Cardiac muscle cell (in vitro differentiated cells and primary cell): ENCODE data around the gene EPN2. TPM values are rescaled to one million over a fixed set of nuclear protein-coding genes. Genes with fewer than 3 reads are reported as not detected.

Experiments used
- DNase-seq, 2 donors: peaks; one replicate each; pipeline versions ENCODE4 v3.0.0 to v3.0.0-alpha.2; 2010 to 2017; ENCODE audit warnings: low read depth in 1 of 2, low spot score in 1 of 2
- H3K27ac ChIP-seq: fragments of 200-600 bp; sonication (generic); 2 replicates; pipeline ENCODE4 v1.5.1; 2016
- H3K27me3 ChIP-seq: fragments of 200-600 bp; sonication (generic); 2 replicates; pipeline ENCODE4 v1.6.0; 2016; ENCODE audit warnings: control low read depth
- H3K36me3 ChIP-seq: fragments of 200-600 bp; sonication (generic); 2 replicates; pipeline ENCODE4 v1.5.1; 2016; ENCODE audit warnings: control low read depth
- H3K4me1 ChIP-seq: fragments of 200-600 bp; sonication (generic); 2 replicates; pipeline ENCODE4 v1.8.1; 2017; ENCODE audit warnings: low read depth, mild to moderate bottlenecking, mixed run types
- H3K4me3 ChIP-seq: fragments of 200-600 bp; sonication (generic); 2 replicates; pipeline ENCODE4 v1.5.1; 2016; ENCODE audit warnings: mild to moderate bottlenecking
- H3K9me3 ChIP-seq: fragments of 200-600 bp; sonication (generic); 2 replicates; pipeline ENCODE4 v1.5.1; 2017; ENCODE audit warnings: low read depth, mild to moderate bottlenecking, control low read depth
- polyA plus RNA-seq: library from polyadenylated mRNA; unstranded; fragments of >200 nt; fragmentation: Nextera tagmentation; extraction: Ambion mirVana; gene quantifications from 2 replicates; pipeline ENCODE4 v1.2.1, GENCODE V29; 2016
- total RNA-seq: library from RNA; depleted of rRNA; stranded (reverse); fragments of >200 nt; gene quantifications from 2 replicates; pipeline ENCODE4 v1.2.3, GENCODE V29; 2016
- TF ChIP-seq, protein P1 (sequence below): IDR thresholded peaks from 2 replicates; pipeline ENCODE4 v1.5.1; 2012; ENCODE audit warnings: low read depth, mild to moderate bottlenecking, low read length

Gene EPN2
- total and polyA plus RNA-seq, 2 experiments from 2014 or later = 43.5 to 45.5 TPM

DNA sequence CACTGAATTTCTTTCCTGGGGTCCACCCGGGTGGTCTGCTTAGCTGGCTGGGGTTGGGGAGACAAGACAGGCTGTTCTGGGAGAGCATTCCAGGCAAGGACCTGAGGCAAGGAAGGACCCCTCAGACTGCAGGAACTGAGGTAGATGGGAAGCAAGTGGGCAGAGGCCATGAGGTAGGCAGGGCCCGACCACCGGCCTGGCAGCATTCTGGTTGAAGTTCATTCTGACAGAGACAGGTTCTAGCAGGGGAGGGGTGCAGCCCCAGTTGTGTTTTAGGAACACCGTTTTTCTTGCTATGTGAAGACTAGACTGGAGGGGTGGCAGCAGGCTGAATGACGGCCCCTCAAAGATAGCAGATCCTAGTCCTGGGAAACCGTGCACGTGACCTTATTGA is 107.9 kb downstream of the EPN2 start:
- no peaks in the 10 kb centered on the region for H3K36me3 ChIP-seq
- TF ChIP-seq, protein P1, sequence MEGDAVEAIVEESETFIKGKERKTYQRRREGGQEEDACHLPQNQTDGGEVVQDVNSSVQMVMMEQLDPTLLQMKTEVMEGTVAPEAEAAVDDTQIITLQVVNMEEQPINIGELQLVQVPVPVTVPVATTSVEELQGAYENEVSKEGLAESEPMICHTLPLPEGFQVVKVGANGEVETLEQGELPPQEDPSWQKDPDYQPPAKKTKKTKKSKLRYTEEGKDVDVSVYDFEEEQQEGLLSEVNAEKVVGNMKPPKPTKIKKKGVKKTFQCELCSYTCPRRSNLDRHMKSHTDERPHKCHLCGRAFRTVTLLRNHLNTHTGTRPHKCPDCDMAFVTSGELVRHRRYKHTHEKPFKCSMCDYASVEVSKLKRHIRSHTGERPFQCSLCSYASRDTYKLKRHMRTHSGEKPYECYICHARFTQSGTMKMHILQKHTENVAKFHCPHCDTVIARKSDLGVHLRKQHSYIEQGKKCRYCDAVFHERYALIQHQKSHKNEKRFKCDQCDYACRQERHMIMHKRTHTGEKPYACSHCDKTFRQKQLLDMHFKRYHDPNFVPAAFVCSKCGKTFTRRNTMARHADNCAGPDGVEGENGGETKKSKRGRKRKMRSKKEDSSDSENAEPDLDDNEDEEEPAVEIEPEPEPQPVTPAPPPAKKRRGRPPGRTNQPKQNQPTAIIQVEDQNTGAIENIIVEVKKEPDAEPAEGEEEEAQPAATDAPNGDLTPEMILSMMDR = no peak
- H3K27me3 ChIP-seq = no peaks in the 10 kb centered on the region
- DNase-seq = no peak
- no peaks in the 10 kb centered on the region for H3K9me3 ChIP-seq
- H3K4me3 ChIP-seq = no peak overlapping the region
- H3K4me1 ChIP-seq = peaks cover 11% of the 10 kb centered on the region
- no peak overlapping the region for H3K27ac ChIP-seq

DNA sequence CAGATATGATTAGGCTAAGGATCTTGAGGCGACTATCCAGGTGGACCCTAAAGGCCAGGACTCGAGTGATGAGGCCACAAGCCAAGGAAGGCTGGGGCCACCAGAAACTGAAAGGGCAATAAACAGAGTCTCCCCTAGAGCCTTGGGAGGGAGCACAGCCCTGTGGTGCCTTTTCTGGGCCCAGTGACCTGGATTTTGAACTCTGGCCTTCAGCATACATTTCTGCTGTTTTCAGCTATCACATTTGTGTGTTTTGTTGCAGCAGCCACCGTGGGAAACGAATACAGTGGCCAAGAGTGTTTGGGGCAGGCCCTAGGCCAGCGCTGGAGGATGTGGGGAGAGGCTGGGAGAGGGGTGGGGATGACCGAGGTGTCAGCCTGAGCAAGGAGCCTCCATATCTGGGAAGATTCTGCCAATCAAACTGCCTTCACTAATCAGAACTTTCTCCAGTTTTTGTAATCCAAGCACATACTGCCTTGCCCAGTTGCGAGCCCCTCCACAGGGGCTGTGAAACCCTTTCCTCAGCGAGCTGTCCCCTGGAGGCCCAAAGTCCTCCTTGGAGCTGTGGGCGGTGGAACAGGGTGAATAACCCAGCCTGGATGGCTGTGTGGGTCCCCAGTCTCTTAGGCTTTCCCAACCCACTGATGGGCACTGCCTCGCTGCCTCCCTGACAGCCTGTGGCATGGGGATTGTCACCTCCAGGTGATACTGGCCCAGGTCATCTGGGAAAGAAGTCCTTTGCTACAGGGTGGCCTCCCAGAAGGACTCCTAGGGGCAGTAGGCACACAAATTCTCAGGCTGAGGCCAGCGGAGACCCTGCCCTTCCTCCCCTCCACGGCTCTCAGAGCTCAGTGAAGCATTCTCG is 108.6 kb downstream of the EPN2 start:
- TF ChIP-seq, protein P1 = no peak
- Histone ChIP-seq H3K4me3 (no peak overlapping the region), H3K9me3 (no peaks in the 10 kb centered on the region), H3K36me3 (no peaks in the 10 kb centered on the region), H3K27ac (no peak overlapping the region), H3K4me1 (peaks cover 11% of the 10 kb centered on the region), H3K27me3 (no peaks in the 10 kb centered on the region)
- DNase-seq = no peak

DNA sequence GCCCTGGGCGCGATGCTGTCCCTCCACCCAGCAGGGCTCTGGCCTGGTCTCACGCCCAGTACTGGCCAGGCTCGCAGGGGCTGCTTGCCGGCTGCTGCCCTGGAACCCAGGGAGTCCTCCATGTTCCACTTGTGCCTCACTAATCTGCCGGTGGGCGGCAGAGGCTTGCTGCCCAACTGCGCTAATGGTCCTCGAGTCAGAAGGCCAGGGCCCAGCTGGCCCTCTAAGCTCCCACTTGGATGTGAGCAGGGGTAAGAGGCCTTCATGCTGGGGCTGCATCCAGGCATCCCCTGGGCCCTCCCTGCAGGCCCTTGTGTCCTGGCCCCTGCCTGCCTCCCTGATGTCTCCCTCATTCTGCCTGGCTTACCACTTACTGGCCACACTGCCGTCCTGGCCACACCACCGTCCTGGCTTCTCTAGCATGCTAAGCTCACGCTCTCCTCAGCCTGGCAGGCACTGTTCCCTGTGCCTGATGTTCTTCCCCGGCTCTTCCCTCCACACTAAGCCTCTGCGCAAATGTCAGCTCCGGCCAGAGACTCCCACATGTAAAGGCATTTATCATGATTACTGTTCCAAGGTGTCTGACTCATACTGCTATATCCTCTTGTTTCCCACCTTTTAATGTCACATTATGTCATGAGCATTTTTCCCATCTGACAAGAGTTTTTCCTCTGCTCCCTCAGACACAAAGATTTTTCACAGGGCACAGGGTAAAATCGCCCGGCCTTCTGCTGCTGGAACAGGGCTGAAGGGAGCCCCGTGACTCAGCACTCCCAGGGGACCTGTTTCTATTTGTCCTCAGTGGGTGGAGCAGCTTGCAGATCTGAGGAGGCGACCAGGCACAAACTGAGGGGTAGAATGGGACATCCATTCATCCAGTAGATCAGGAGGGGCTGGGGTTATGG is 109.4 kb downstream of the EPN2 start:
- Histone ChIP-seq H3K27ac (no peak overlapping the region), H3K27me3 (no peaks in the 10 kb centered on the region), H3K9me3 (no peaks in the 10 kb centered on the region), H3K4me1 (peaks cover 9% of the 10 kb centered on the region), H3K36me3 (no peaks in the 10 kb centered on the region), H3K4me3 (no peak overlapping the region)
- TF ChIP-seq, protein P1 = no peak
- peak in 1 of 2 donors; percentile 85 for DNase-seq

DNA sequence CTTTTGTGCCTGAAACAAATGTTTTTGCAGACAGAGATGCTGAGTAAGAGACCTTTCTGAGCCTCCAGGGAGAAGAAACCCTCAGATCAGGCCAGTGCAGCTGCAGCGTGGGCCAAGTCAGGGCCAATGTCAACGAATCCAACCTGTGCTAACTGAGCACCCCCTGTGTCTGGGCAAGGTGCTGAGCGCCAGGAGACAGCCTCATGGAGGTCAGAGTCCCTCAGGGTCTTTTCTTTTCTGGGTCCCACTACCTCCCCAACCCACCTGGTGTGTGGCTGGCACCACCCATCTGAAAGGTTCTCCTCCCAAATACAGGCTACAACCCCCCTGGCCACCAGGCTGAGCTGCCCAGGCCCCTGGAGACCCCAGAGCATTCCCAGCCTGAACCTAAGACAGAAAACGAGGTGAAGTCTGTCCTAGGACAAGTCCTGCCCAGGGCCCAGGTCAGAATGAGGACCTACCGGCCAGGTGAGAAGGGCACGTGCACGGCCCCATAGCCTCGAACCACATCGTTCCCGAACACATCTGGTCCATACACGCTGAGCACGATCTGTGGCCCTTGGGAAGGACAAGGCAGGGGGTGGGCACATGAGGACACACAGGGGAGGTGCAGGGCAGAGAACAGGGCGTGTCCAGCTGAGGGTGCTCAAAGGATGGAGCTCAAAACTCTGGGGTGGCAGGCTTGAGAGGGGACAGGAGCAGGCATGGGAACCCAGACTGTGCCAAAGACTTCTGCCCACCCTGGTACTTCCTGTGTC is 110.3 kb downstream of the EPN2 start:
- Histone ChIP-seq H3K9me3 (no peaks in the 10 kb centered on the region), H3K36me3 (no peaks in the 10 kb centered on the region), H3K4me3 (no peak overlapping the region), H3K27me3 (no peaks in the 10 kb centered on the region), H3K4me1 (peaks cover under 1% of the 10 kb centered on the region), H3K27ac (no peak overlapping the region)
- DNase-seq = no peak
- TF ChIP-seq, protein P1 = no peak

DNA sequence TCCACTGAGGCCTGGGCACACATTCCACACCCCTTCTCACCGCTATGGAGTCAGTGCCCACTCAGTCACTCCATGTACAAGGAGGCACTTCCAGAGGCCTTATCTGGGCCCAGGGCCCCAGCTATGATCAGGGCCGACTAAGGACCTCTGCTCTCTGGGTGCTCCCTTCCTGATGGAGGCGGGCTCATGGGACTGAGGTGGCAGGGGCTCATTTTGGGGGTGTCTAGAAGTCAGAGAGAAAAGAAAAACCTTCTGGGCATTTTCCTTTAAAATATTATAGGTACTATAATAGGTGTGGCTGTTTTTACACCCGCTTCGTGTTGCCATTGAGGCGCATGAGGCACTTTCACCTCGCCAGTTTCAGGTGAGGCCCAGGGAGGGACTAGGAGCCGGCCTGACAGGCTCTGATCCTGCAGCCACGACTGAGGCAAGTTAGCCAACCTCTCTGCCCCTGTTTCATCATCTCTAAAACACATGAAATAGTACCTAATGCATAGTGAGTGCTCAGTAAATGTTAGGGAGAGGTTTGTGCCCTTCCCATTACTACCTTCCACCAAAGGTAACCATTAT is 111.0 kb downstream of the EPN2 start:
- H3K9me3 ChIP-seq = no peaks in the 10 kb centered on the region
- no peaks in the 10 kb centered on the region for H3K4me1 ChIP-seq
- no peak for DNase-seq
- H3K27me3 ChIP-seq = no peaks in the 10 kb centered on the region
- no peak overlapping the region for H3K4me3 ChIP-seq
- no peaks in the 10 kb centered on the region for H3K36me3 ChIP-seq
- H3K27ac ChIP-seq = no peak overlapping the region
- TF ChIP-seq, protein P1 = no peak
